Stimulated activated CD8-positive, alpha-beta memory T cell treated with anti-CD3 and anti-CD28 coated beads, Interleukin-12 subunit alpha, Interleukin-12 subunit beta, amount 100 ng/mL, for 4 hours (primary cell): ENCODE results near the gene CDC45.

Experiments
- DNase-seq: peaks from one replicate; pipeline ENCODE4 v3.0.0-alpha.2; 2020; ENCODE audit warnings: low read depth

The CDC45 gene

DNA sequence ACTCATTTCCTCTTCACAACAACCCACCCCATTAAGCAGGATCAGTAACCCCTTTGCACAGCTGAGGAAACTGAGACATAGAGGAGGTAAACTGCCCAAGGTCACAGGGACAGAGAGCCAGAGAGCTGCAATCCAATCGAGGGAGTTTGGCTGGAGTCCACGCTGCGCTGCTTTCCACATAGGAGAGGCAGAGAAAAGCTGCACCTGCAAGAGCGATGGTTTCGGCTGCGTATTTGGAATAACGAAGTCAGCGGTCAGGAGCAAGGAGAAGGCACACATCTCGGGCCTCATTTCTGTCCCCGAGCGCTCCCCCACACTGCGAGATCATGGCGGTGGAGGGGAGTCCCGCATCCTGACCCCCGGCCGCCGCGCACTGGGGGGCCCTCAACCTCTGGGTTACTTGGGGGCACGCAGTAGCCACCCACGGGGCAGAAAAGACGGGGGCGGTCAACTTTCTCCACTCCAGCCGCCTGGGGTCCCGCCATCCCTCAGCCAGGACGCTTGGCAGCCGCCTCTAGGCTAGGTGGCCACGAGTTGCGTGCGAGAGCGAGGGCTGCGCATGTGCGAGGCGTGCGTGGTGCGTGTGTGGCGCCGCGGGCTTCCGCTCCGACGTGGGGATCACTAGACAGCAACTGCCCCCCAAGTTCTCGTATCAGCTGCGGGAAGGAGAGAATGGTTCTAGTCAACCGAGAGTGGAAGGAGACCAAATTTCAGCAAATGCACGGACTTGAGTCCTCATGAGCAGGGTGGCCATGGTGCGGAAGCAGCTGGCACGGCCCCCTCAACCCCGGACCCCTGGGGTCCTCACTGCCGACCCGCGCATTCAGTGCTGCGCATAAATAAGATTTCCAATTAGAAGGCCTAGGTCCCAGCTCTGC lies 86.8 kb downstream of the CDC45 start:
- DNase-seq: no peak

DNA sequence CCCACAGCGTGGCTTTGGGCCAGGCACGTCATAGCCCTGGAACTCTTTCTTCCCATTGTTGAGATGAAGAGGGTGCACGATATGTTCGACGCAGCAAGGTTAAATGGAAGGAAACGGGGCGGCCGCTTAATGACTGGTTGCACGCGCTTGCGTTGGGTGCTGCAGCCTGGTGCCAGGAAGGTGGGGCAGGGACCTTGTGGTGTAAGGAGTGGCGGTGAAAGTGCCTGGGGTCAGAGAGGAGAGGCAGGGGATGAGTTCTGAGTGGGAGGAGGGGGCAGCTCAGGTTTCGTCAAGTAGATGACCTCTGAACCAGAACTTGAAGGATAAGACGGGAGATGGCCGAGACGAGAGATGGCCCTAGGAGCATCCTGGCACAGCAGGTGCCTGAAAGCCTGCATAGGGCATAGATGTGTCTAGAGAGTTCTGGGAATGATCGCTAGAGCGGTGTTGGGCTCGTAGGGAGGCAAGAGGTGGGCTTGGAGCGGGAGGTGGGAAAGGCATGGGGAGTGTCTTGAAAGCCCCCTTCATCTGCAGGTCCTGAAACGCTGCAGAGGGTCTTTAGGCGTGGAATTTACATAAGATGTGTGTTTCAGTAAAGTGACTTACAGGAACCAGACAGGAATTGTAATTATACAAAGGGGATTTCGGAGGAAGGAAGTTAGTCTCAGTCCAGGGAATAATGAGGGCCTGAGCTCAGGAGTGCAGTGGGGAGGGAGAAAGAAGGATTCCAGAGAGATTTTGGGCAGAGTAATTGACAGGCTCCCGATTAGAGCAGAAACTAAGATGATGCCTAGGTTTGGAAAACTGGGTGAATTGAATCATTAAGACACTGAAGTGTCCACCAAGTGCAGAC lies 87.7 kb downstream of the CDC45 start:
- no peak for DNase-seq

DNA sequence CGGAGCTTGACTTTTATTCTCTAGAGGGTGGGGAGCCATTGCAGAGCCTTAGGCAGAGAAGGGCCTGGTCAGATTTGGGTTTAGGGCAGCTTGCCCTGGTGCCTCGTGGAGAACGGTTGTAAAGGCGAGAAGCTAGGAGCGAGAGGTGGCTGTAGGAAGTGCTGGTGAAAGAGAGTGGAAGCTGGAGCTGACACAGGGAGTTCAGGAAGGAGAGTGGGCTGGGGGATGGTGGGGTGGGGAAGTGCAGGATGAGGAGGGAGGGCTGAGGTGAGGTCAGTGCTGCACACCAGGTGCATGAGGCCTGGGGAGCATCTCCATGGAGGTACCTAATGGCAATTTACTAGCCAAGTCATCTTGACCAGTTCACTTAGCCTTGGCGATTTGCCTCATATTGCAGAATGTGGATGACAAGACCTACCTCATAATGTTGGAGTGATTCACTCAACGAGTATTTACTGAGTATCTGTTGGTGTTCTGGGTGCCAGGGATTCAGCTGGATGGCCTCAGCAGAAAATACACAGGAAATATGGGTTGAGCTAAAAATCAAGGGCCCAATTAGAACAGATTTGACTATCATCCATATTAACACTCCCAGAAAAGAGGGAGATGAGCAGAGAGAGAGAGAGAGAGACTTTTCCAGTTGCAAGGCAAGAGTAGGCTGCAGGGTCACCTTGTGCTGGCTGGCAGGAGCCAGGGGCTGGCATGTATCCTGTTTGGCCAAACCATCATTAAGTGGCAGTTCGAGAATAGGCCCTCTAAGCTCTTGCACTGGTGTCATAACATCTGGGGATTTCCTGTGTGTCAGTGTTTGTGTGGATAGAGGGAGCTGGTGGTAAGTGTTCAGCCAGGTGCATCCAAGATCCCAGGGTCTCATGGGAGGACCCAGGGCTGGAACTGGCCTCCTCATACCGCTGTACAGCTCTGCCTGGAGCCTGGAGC lies 88.9 kb downstream of the CDC45 start:
- DNase-seq: no peak

- DNase-seq: no peak
Measured at GRCh38 chr22:19569276-19569640, 89.5 kb downstream of the CDC45 start.

DNA sequence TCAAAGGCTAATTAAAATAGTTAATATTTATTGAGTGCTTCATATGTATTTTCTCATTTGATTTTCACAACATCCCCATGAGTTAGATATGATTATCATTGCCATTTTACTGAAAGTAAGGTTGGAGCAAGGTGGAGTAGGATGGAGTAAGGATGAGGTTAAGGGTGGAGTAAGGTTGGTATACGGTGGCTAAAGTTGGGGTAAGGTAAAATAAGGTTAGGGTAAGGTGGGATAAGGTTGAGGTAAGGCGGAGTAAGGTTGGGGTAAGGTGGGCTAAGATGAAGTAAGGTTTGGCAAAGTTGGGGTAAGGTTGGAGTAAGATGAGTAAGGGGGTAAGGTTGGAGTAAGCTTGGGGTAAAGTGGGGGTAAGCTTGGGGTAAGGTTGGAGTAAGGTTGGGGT lies 90.3 kb downstream of the CDC45 start:
- no peak for DNase-seq
